Hepatocyte (in vitro differentiated cells): ENCODE measurements around the gene KIAA0040. TPM values are rescaled to one million over a fixed set of nuclear protein-coding genes. Genes with fewer than 3 reads are reported as not detected.

Experiments
- DNase-seq: peaks from one replicate; pipeline ENCODE4 v3.0.0-alpha.2; 2016; ENCODE audit warnings: low spot score
- H2AFZ ChIP-seq: fragments of 200-600 bp; sonication (generic); 2 replicates; pipeline ENCODE4 v1.6.0; 2016; ENCODE audit warnings: antibody characterized with exemption, mild to moderate bottlenecking
- H3K27ac ChIP-seq: fragments of 200-600 bp; sonication (generic); 2 replicates; pipeline ENCODE4 v1.5.1; 2016; ENCODE audit warnings: mild to moderate bottlenecking
- H3K27me3 ChIP-seq: fragments of 200-600 bp; sonication (generic); 2 replicates; pipeline ENCODE4 v1.6.1; 2016
- H3K36me3 ChIP-seq: fragments of 200-600 bp; sonication (generic); replicated peaks from 2 replicates; pipeline ENCODE4 v1.5.1; 2016; ENCODE audit warnings: low read depth; ENCODE audit not compliant: insufficient read depth
- H3K4me1 ChIP-seq: fragments of 200-600 bp; sonication (generic); 2 replicates; pipeline ENCODE4 v1.5.1; 2016; ENCODE audit warnings: mild to moderate bottlenecking, moderate library complexity; ENCODE audit not compliant: insufficient read depth
- H3K4me2 ChIP-seq: fragments of 200-600 bp; sonication (generic); 2 replicates; pipeline ENCODE4 v1.6.0; 2016
- H3K4me3 ChIP-seq: fragments of 200-600 bp; sonication (generic); 2 replicates; pipeline ENCODE4 v1.5.1; 2016; ENCODE audit warnings: mild to moderate bottlenecking
- H3K79me2 ChIP-seq: fragments of 200-600 bp; sonication (generic); 2 replicates; pipeline ENCODE4 v1.6.0; 2017; ENCODE audit warnings: mild to moderate bottlenecking
- H3K9me2 ChIP-seq: fragments of 200-600 bp; sonication (generic); replicated peaks from 2 replicates; pipeline ENCODE4 v1.6.0; 2017; ENCODE audit warnings: mild to moderate bottlenecking; ENCODE audit not compliant: insufficient read depth
- H3K9me3 ChIP-seq: fragments of 200-600 bp; sonication (generic); 2 replicates; pipeline ENCODE4 v1.5.1; 2016; ENCODE audit warnings: low read depth, mild to moderate bottlenecking
- H4K20me1 ChIP-seq: fragments of 200-600 bp; sonication (generic); 2 replicates; pipeline ENCODE4 v1.6.0; 2016; ENCODE audit warnings: mild to moderate bottlenecking; ENCODE audit not compliant: insufficient read depth, poor library complexity, severe bottlenecking
- EZH2 ChIP-seq: fragments of 200-600 bp; sonication (generic); IDR thresholded peaks from 2 replicates; pipeline ENCODE4 v1.6.1; 2016; ENCODE audit warnings: antibody characterized with exemption, mild to moderate bottlenecking, borderline replicate concordance
- EZH2phosphoT487 ChIP-seq: fragments of 200-600 bp; sonication (generic); IDR thresholded peaks from one replicate; pipeline ENCODE4 v1.6.1; 2018; ENCODE audit warnings: antibody characterized with exemption, mild to moderate bottlenecking, low read depth, moderate library complexity; ENCODE audit not compliant: unreplicated experiment, severe bottlenecking
- WGBS: methylation state at CpG from one replicate; pipeline ENCODE4 v1.1.6; 2016; ENCODE audit warnings: low lambda C conversion rate; ENCODE audit errors: missing lambda C conversion rate; 5-methylcytosine and 5-hydroxymethylcytosine counted together
- polyA plus RNA-seq: library from polyadenylated mRNA; unstranded; fragments of >200 nt; fragmentation: Nextera tagmentation; extraction: Ambion mirVana; gene quantifications from 2 replicates; pipeline ENCODE4 v1.2.1, GENCODE V29; 2016
- total RNA-seq: library from RNA; depleted of rRNA; stranded (reverse); fragments of >200 nt; gene quantifications from 2 replicates; pipeline ENCODE4 v1.2.3, GENCODE V29; 2014
- TF ChIP-seq, protein P1 (sequence below): fragments of 200-600 bp; sonication (generic); IDR thresholded peaks from 2 replicates; pipeline ENCODE4 v1.5.1; 2016; ENCODE audit warnings: antibody characterized with exemption, mild to moderate bottlenecking; ENCODE audit not compliant: poor library complexity

Gene KIAA0040
- total and polyA plus RNA-seq, 2 experiments from 2014 or later, result 4.5 to 8.1 TPM

DNA sequence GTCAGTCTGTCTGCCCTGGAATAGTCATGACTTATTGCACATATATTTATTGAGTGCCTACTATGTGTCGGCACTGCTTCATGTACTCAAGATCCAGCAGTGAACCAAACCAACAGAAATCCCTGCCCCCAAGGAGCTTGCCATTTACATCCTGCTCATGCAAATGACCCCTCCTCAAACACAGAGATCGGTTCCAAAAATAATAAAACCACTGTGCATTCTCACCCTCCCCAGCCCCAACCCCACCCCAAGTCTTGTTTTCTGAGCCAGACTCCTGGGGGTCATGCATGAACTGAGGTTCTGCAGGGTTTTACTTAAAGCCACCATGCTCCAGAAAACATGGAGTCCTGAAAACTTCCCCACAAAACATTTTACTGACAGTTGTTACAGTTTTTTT, 61.9 kb downstream of the KIAA0040 start:
- Histone ChIP-seq H3K27me3 (no peaks in the 10 kb centered on the region), H3K36me3 (no peaks in the 10 kb centered on the region), H3K4me1 (peaks cover 12% of the 10 kb centered on the region), H4K20me1 (no peaks in the 10 kb centered on the region), H3K4me2 (no peak overlapping the region), H3K9me3 (no peaks in the 10 kb centered on the region), H3K27ac (peak overlapping the region; percentile 63), H3K79me2 (no peaks in the 10 kb centered on the region), H2AFZ (no peak overlapping the region), H3K9me2 (no peaks in the 10 kb centered on the region), H3K4me3 (no peak overlapping the region)
- WGBS, result 82% methylated on average over 2 of the region's 2 CpGs
- TF ChIP-seq, protein P1, sequence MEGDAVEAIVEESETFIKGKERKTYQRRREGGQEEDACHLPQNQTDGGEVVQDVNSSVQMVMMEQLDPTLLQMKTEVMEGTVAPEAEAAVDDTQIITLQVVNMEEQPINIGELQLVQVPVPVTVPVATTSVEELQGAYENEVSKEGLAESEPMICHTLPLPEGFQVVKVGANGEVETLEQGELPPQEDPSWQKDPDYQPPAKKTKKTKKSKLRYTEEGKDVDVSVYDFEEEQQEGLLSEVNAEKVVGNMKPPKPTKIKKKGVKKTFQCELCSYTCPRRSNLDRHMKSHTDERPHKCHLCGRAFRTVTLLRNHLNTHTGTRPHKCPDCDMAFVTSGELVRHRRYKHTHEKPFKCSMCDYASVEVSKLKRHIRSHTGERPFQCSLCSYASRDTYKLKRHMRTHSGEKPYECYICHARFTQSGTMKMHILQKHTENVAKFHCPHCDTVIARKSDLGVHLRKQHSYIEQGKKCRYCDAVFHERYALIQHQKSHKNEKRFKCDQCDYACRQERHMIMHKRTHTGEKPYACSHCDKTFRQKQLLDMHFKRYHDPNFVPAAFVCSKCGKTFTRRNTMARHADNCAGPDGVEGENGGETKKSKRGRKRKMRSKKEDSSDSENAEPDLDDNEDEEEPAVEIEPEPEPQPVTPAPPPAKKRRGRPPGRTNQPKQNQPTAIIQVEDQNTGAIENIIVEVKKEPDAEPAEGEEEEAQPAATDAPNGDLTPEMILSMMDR, result no peak
- TF ChIP-seq EZH2phosphoT487 (no peak), EZH2 (no peak)
- no peak for DNase-seq

DNA sequence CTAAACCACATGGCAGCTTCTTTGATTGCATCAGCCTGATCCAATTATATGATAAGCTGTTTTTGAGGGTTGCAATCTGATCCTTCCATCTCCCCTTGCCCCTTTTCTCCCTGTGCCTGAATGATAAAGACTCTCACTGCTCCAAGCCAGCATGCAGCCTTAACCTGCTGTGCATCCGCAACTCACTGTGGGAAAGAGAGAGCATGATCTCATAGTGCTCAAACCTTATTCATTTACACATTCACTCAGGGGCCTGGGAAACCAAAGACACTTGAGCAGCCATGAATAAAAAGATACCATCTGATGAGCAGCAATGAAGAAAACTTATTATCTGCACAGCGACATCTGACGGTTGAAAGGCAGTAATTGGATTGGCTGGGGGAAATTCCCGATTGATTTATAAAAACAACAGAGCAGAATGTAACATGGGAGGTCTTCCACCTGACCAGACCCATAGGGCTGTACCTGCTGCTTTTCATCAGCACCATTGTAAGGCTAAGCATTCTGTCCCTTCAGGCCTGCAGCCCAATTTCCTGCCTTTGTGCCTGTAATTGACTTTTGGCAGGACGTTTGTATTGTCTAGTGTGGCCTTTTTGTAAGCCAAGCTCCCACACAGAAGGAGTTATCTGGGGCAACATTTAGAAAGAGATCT, 62.5 kb downstream of the KIAA0040 start:
- TF ChIP-seq, protein P1, result no peak
- TF ChIP-seq EZH2phosphoT487 (no peak), EZH2 (no peak)
- H3K9me3 ChIP-seq, result no peaks in the 10 kb centered on the region
- H2AFZ ChIP-seq, result no peak overlapping the region
- no peak for DNase-seq
- H3K36me3 ChIP-seq, result no peaks in the 10 kb centered on the region
- WGBS, result 33% methylated on average over 5 of the region's 5 CpGs
- no peaks in the 10 kb centered on the region for H4K20me1 ChIP-seq
- H3K4me1 ChIP-seq, result peaks cover 12% of the 10 kb centered on the region
- H3K9me2 ChIP-seq, result no peaks in the 10 kb centered on the region
- H3K27ac ChIP-seq, result peak overlapping the region; percentile 63
- H3K4me3 ChIP-seq, result no peak overlapping the region
- H3K79me2 ChIP-seq, result no peaks in the 10 kb centered on the region
- no peak overlapping the region for H3K4me2 ChIP-seq
- H3K27me3 ChIP-seq, result no peaks in the 10 kb centered on the region

DNA sequence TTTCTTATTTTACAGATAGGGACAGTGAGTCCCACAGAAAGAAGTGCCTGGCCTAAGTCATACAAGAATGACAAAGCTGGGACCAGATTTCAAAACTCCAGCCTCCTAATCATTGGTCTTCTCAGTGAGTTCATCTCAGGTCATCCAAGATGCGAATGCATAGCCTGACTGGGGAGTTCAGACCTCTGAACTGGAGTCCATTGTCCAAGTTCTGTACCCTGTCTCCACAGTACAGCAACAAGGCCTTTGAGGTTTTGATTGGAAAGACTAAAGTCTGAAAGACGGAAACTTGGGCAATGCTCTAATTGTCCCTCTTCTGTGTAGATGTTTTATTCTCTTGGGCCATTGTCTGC, 63.0 kb downstream of the KIAA0040 start:
- Histone ChIP-seq H3K36me3 (no peaks in the 10 kb centered on the region), H3K4me3 (no peak overlapping the region), H4K20me1 (no peaks in the 10 kb centered on the region), H3K4me1 (peaks cover 12% of the 10 kb centered on the region), H3K27me3 (no peaks in the 10 kb centered on the region), H3K27ac (peak overlapping the region; percentile 63), H3K9me3 (no peaks in the 10 kb centered on the region), H3K4me2 (no peak overlapping the region), H3K9me2 (no peaks in the 10 kb centered on the region), H2AFZ (no peak overlapping the region), H3K79me2 (no peaks in the 10 kb centered on the region)
- TF ChIP-seq EZH2 (no peak), EZH2phosphoT487 (no peak)
- TF ChIP-seq, protein P1, result no peak
- 83% methylated on average over 2 of the region's 2 CpGs for WGBS
- no peak for DNase-seq

DNA sequence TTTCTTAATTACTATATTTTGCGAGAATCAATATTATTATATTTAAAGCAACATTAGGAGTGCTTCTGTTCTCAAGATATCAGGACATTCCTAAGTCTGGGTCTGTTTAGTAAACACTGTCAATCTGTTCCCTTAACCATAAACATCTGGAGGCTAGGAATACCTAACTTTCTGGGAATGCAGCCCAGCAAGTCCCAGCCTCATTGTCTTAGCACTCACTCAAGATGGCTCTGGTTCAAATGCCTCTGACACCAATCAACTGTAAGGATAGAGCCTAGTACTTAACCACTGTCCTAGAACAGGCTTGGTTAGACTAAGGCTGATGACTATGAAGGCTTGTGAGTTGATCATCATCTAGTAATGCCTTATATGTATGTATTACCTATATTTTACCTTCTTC, 63.4 kb downstream of the KIAA0040 start:
- no peak for DNase-seq
- WGBS, result 69% methylated on average over 1 of the region's 1 CpG

More for the DNA sequence above, 63.4 kb downstream of the KIAA0040 start:
- Histone ChIP-seq H4K20me1 (no peaks in the 10 kb centered on the region), H2AFZ (no peak overlapping the region), H3K9me2 (no peaks in the 10 kb centered on the region), H3K9me3 (no peaks in the 10 kb centered on the region), H3K4me2 (no peak overlapping the region), H3K4me3 (no peak overlapping the region), H3K79me2 (no peaks in the 10 kb centered on the region), H3K27me3 (no peaks in the 10 kb centered on the region), H3K27ac (peak overlapping the region; percentile 63), H3K36me3 (no peaks in the 10 kb centered on the region), H3K4me1 (peaks cover 12% of the 10 kb centered on the region)
- TF ChIP-seq EZH2phosphoT487, result no peak
- TF ChIP-seq, protein P1, result no peak
- TF ChIP-seq EZH2, result no peak
